Liver (tissue), 3 donors: ENCODE data around the gene CD180.
A peak's percentile ranks its signal among the peaks of the same experiment; 100 is the strongest.

Source experiments
- CTCF ChIP-seq: fragments of 150-350 bp; IDR thresholded peaks from 2 replicates; pipeline ENCODE4 v1.5.1; 2017; ENCODE audit warnings: improper control_type of control experiment, low read depth, low read length; ENCODE audit not compliant: missing input control
- FOXA1 ChIP-seq: IDR thresholded peaks from 2 replicates; pipeline ENCODE4 v1.6.1; 2016; ENCODE audit warnings: antibody characterized with exemption
- GABPA ChIP-seq, 2 donors: IDR thresholded peaks in 1 of 2; conservative IDR thresholded peaks in 1 of 2; 2 replicates each; pipeline ENCODE4 v1.6.1; 2016; ENCODE audit warnings: antibody characterized with exemption in 2 of 2, mild to moderate bottlenecking in 1 of 2, moderate library complexity in 1 of 2
- MAX ChIP-seq: IDR thresholded peaks from 2 replicates; pipeline ENCODE4 v1.6.1; 2016; ENCODE audit warnings: antibody characterized with exemption
- RAD21 ChIP-seq, 2 donors: IDR thresholded peaks; 2 replicates each; pipeline ENCODE4 v1.6.1; 2016; ENCODE audit warnings: antibody characterized with exemption in 2 of 2, mild to moderate bottlenecking in 2 of 2
- RXRA ChIP-seq, 2 donors: IDR thresholded peaks; 2 replicates each; pipeline ENCODE4 v1.6.1; 2017 to 2018; ENCODE audit warnings: antibody characterized with exemption in 2 of 2, mild to moderate bottlenecking in 1 of 2
- TAF1 ChIP-seq: conservative IDR thresholded peaks from 2 replicates; pipeline ENCODE4 v1.6.1; 2016; ENCODE audit warnings: antibody characterized with exemption, mild to moderate bottlenecking
- TF ChIP-seq, protein P1 (sequence below): IDR thresholded peaks from 2 replicates; pipeline ENCODE4 v1.6.1; 2016; ENCODE audit warnings: antibody characterized with exemption
- donor health status: healthy.
- donor health status: healthy.

- TF ChIP-seq, protein P1, sequence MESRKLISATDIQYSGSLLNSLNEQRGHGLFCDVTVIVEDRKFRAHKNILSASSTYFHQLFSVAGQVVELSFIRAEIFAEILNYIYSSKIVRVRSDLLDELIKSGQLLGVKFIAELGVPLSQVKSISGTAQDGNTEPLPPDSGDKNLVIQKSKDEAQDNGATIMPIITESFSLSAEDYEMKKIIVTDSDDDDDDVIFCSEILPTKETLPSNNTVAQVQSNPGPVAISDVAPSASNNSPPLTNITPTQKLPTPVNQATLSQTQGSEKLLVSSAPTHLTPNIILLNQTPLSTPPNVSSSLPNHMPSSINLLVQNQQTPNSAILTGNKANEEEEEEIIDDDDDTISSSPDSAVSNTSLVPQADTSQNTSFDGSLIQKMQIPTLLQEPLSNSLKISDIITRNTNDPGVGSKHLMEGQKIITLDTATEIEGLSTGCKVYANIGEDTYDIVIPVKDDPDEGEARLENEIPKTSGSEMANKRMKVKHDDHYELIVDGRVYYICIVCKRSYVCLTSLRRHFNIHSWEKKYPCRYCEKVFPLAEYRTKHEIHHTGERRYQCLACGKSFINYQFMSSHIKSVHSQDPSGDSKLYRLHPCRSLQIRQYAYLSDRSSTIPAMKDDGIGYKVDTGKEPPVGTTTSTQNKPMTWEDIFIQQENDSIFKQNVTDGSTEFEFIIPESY, result no peak
- TF ChIP-seq CTCF, result no peak
- TF ChIP-seq TAF1, result no peak
- TF ChIP-seq RAD21 (IDR thresholded peaks at IDR 0.05), result peak; percentile 22 to 59
- TF ChIP-seq FOXA1, result no peak
- TF ChIP-seq MAX, result peak; percentile 65
- TF ChIP-seq GABPA (IDR thresholded peaks at IDR 0.05 in 1 of 2, conservative IDR thresholded peaks at IDR 0.05 in 1 of 2), result no peak
- TF ChIP-seq RXRA (IDR thresholded peaks at IDR 0.05), result peak; percentile 49 to 57
These were observed 38.1 kb upstream of the CD180 start for GRCh38 chr5:67234671-67235176.
